ENCODE results near the gene TIMM13.

DNA sequence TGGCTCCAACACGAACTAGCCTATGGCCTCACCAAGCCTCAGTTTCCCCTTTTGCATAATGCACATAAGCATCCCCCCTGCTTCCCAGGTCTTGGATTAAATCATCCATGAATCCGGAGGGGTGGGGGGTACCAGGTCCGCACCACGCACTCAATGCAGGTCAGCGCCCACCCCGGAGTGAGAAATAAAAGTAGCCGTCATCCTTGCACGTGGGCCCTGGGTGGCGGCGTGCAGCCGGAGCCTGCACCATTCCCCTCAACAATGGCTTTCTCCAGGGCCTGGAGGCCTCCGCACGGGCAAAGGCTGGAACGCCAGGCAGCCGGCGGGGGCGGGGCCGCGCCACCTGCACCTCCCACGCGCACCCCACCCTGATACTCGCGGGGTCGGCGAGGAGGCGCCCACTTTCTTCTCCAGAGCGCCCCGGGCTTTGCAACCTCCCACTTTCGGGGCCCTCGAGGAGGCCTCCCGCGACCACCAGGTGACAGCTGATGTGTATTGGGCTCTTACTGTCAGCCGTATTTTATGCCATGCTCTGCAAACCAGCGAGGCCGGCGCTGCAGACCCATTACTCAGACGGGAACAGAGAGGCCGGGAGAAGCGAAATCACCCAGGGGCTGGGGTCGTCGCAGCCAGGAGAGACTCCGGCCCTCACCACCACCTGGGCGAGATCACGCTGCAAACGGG, 47.8 kb upstream of the TIMM13 start:
- TF ChIP-seq, protein P1, sequence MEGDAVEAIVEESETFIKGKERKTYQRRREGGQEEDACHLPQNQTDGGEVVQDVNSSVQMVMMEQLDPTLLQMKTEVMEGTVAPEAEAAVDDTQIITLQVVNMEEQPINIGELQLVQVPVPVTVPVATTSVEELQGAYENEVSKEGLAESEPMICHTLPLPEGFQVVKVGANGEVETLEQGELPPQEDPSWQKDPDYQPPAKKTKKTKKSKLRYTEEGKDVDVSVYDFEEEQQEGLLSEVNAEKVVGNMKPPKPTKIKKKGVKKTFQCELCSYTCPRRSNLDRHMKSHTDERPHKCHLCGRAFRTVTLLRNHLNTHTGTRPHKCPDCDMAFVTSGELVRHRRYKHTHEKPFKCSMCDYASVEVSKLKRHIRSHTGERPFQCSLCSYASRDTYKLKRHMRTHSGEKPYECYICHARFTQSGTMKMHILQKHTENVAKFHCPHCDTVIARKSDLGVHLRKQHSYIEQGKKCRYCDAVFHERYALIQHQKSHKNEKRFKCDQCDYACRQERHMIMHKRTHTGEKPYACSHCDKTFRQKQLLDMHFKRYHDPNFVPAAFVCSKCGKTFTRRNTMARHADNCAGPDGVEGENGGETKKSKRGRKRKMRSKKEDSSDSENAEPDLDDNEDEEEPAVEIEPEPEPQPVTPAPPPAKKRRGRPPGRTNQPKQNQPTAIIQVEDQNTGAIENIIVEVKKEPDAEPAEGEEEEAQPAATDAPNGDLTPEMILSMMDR (optimal IDR thresholded peaks at IDR 0.05 in 1 of 3, IDR thresholded peaks at IDR 0.05 in 1 of 3, conservative IDR thresholded peaks at IDR 0.05 in 1 of 3; ENCODE audit: extremely low read depth in 1 of 3, insufficient read depth in 2 of 3, low read length in 3 of 3): peak in 1 of 3 experiments; percentile 11
- no peak for TF ChIP-seq EZH2 (IDR thresholded peaks at IDR 0.05; ENCODE audit: low read length)
